Measurements from ENCODE around the gene DHX29. TPM values are rescaled to one million over a fixed set of nuclear protein-coding genes. Genes with fewer than 3 reads are reported as not detected.

DHX29 gene
- total RNA-seq, 1 donor from 2014 or later = 21.1 TPM

DNA sequence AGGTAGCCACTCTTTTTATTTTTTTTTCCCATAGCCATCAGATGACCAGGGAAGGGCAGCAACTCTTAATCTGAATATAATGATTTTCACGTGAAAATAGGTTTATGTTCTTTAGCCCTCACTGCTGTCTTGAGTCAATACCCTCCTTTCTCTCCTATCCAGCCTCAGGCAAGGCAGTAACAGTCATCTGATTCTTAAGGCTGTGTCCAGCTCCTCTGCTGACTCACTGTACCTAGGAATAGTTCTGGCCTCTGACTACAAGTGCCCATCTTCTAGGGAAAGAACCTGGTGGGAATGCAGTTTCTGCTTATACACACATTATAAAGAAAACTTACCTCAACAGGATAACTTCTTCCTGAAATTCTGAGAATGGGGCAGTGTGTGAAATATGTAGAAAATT, 30.7 kb downstream of the DHX29 start:
- peaks cover 26% of the 10 kb centered on the region for H3K36me3 Mint-ChIP-seq (ENCODE audit: low read depth, unreplicated experiment)
- no peak overlapping the region for H3K4me3 Mint-ChIP-seq (ENCODE audit: unreplicated experiment)
- no peaks in the 10 kb centered on the region for H3K27me3 Mint-ChIP-seq (ENCODE audit: unreplicated experiment)
- TF ChIP-seq, protein P1, sequence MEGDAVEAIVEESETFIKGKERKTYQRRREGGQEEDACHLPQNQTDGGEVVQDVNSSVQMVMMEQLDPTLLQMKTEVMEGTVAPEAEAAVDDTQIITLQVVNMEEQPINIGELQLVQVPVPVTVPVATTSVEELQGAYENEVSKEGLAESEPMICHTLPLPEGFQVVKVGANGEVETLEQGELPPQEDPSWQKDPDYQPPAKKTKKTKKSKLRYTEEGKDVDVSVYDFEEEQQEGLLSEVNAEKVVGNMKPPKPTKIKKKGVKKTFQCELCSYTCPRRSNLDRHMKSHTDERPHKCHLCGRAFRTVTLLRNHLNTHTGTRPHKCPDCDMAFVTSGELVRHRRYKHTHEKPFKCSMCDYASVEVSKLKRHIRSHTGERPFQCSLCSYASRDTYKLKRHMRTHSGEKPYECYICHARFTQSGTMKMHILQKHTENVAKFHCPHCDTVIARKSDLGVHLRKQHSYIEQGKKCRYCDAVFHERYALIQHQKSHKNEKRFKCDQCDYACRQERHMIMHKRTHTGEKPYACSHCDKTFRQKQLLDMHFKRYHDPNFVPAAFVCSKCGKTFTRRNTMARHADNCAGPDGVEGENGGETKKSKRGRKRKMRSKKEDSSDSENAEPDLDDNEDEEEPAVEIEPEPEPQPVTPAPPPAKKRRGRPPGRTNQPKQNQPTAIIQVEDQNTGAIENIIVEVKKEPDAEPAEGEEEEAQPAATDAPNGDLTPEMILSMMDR (IDR thresholded peaks at IDR 0.05; ENCODE audit: unreplicated experiment) = no peak
- DNase-seq (ENCODE audit: low spot score) = no peak
- H3K9me3 Mint-ChIP-seq (ENCODE audit: unreplicated experiment) = no peaks in the 10 kb centered on the region
- H3K4me1 Mint-ChIP-seq (ENCODE audit: unreplicated experiment) = no peaks in the 10 kb centered on the region
- H3K27ac Mint-ChIP-seq (ENCODE audit: unreplicated experiment) = no peak overlapping the region

DNA sequence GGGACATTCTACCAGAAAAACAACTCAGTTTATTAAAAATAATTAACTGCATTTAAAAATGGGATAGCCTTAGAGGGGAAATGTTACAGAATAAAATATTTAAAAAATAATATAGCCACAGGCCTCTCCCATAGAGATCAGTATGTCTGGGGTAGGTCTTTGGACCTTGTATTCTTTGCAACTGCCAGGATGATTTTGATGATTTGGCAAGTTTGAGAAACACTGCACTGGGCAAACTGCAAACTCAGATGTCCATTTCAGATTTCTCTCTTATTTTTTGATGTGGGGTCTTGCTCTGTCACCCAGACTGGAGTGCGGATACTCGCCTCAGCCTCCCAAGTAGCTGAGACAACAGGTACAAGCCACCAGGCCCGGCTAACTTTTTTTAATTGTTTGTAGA, 49.2 kb downstream of the DHX29 start:
- Mint-ChIP-seq H3K4me3 (ENCODE audit: unreplicated experiment) (no peak overlapping the region), H3K27me3 (ENCODE audit: unreplicated experiment) (peaks cover 3% of the 10 kb centered on the region), H3K9me3 (ENCODE audit: unreplicated experiment) (no peaks in the 10 kb centered on the region), H3K4me1 (ENCODE audit: unreplicated experiment) (peaks cover 2% of the 10 kb centered on the region), H3K36me3 (ENCODE audit: low read depth, unreplicated experiment) (peaks cover 6% of the 10 kb centered on the region), H3K27ac (ENCODE audit: unreplicated experiment) (no peak overlapping the region)
- DNase-seq (ENCODE audit: low spot score) = no peak
- TF ChIP-seq, protein P1 (IDR thresholded peaks at IDR 0.05; ENCODE audit: unreplicated experiment) = no peak

DNA sequence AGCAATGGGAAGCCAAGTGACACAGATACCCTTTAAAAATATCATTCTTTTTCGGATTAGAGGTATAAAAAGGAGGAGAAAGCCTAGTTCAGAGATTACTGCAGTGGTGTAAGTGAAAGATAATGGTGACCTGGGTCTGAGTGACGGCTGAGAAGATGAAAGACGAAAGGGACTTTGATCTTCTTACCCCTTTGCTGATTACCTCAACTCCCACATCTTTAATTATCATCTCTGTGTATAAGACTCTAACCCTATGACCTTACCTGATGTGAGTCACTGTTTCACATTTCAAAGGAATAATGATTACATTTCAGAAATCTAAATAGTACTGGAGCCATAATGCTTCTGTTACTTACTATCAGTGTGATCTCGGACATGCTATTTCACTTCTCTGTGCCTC, 52.7 kb downstream of the DHX29 start:
- Mint-ChIP-seq H3K36me3 (ENCODE audit: low read depth, unreplicated experiment) (no peaks in the 10 kb centered on the region), H3K9me3 (ENCODE audit: unreplicated experiment) (no peaks in the 10 kb centered on the region), H3K4me3 (ENCODE audit: unreplicated experiment) (no peak overlapping the region), H3K4me1 (ENCODE audit: unreplicated experiment) (peaks cover 2% of the 10 kb centered on the region), H3K27ac (ENCODE audit: unreplicated experiment) (no peak overlapping the region), H3K27me3 (ENCODE audit: unreplicated experiment) (peaks cover 3% of the 10 kb centered on the region)
- no peak for DNase-seq (ENCODE audit: low spot score)
- TF ChIP-seq, protein P1 (IDR thresholded peaks at IDR 0.05; ENCODE audit: unreplicated experiment) = no peak

DNA sequence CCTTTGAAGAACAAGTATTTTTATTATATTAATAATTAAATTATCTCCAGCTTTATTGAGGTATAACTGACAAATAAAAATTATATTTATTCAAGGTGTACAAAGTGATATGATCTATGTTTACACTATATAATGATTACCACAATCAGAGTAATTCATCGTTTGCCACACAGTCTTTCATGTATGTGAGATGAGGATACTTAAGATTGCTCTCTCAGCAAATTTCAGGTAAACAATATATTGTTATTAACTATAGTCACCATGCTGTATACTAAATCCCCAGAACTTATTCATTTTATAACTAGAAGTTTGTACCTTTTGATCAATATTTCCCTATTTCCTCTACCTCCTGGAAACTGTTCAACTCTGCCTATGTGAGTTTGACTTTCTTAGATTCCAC, 57.4 kb downstream of the DHX29 start:
- TF ChIP-seq, protein P1 (IDR thresholded peaks at IDR 0.05; ENCODE audit: unreplicated experiment) = no peak
- no peaks in the 10 kb centered on the region for H3K4me1 Mint-ChIP-seq (ENCODE audit: unreplicated experiment)
- H3K4me3 Mint-ChIP-seq (ENCODE audit: unreplicated experiment) = no peak overlapping the region
- no peak overlapping the region for H3K27ac Mint-ChIP-seq (ENCODE audit: unreplicated experiment)
- peaks cover 3% of the 10 kb centered on the region for H3K36me3 Mint-ChIP-seq (ENCODE audit: low read depth, unreplicated experiment)
- DNase-seq (ENCODE audit: low spot score) = no peak
- no peaks in the 10 kb centered on the region for H3K9me3 Mint-ChIP-seq (ENCODE audit: unreplicated experiment)
- no peaks in the 10 kb centered on the region for H3K27me3 Mint-ChIP-seq (ENCODE audit: unreplicated experiment)

DNA sequence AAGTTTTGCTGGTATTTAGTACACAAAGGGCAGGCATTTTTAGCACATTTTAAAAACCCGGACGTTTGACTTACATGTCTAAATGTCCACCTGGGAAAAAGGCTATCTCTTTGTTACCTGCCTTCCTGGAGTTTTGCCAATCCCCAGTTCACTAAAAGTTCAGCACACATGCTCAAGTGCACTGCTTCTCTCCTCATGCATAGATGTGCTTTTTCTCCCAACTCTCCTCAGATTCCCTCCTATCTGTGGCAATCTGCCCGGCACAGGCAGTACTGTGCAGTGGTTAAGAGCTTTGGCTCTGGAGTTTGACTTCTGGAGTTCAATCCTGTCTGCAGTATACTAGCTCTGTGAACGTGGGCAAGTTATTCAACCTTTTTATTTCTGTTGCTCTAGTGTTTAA, 65.7 kb downstream of the DHX29 start:
- no peak overlapping the region for H3K27ac Mint-ChIP-seq (ENCODE audit: unreplicated experiment)
- DNase-seq (ENCODE audit: low spot score) = no peak
- TF ChIP-seq, protein P1 (IDR thresholded peaks at IDR 0.05; ENCODE audit: unreplicated experiment) = no peak
- H3K36me3 Mint-ChIP-seq (ENCODE audit: low read depth, unreplicated experiment) = peaks cover 7% of the 10 kb centered on the region
- H3K9me3 Mint-ChIP-seq (ENCODE audit: unreplicated experiment) = no peaks in the 10 kb centered on the region
- H3K27me3 Mint-ChIP-seq (ENCODE audit: unreplicated experiment) = peaks cover 3% of the 10 kb centered on the region
- H3K4me1 Mint-ChIP-seq (ENCODE audit: unreplicated experiment) = no peaks in the 10 kb centered on the region
- H3K4me3 Mint-ChIP-seq (ENCODE audit: unreplicated experiment) = no peak overlapping the region

Measured in endothelial cell (in vitro differentiated cells).